ENCODE results near the gene FAM240A. TPM values are rescaled to one million over a fixed set of nuclear protein-coding genes. Genes with fewer than 3 reads are reported as not detected.

Gene FAM240A
- total RNA-seq, 1 donor from 2014 or later = not detected

- H3K27ac ChIP-seq = no peak overlapping the region
- H3K4me1 ChIP-seq = peaks cover 33% of the 10 kb centered on the region
- no peaks in the 10 kb centered on the region for H3K36me3 ChIP-seq
- H3K27me3 ChIP-seq = no peaks in the 10 kb centered on the region
- intact Hi-C loops (cut with DNase I) = no loop called here
- H3K4me3 ChIP-seq = no peak overlapping the region
- peak; percentile 77 to 91 for DNase-seq (ENCODE audit: extremely low spot score in 2 of 2)
- no peak for TF ChIP-seq POLR2A (IDR thresholded peaks at IDR 0.05)
- TF ChIP-seq CTCF (IDR thresholded peaks at IDR 0.05) = no peak
- TF ChIP-seq POLR2AphosphoS5 (IDR thresholded peaks at IDR 0.05; ENCODE audit: insufficient read depth in 1 of 2, low read depth in 1 of 2) = no peak
- no peaks in the 10 kb centered on the region for H3K9me3 ChIP-seq
Measured at GRCh38 chr3:46661776-46662766, 49.7 kb downstream of the FAM240A start.

- no peaks in the 10 kb centered on the region for H3K36me3 ChIP-seq
- TF ChIP-seq POLR2A (IDR thresholded peaks at IDR 0.05) = no peak
- TF ChIP-seq CTCF (IDR thresholded peaks at IDR 0.05) = no peak
- no peak for TF ChIP-seq POLR2AphosphoS5 (IDR thresholded peaks at IDR 0.05; ENCODE audit: insufficient read depth in 1 of 2, low read depth in 1 of 2)
- H3K4me1 ChIP-seq = peaks cover 33% of the 10 kb centered on the region
- no peak overlapping the region for H3K4me3 ChIP-seq
- DNase-seq (ENCODE audit: extremely low spot score in 2 of 2) = peak in 1 of 2 donors; percentile 76
- H3K9me3 ChIP-seq = no peaks in the 10 kb centered on the region
- H3K27me3 ChIP-seq = no peaks in the 10 kb centered on the region
- intact Hi-C loops (cut with DNase I) = no loop called here
- H3K27ac ChIP-seq = no peak overlapping the region
Measured at GRCh38 chr3:46662771-46663551, 50.6 kb downstream of the FAM240A start.

- Histone ChIP-seq H3K4me3 (no peak overlapping the region), H3K9me3 (no peaks in the 10 kb centered on the region), H3K4me1 (peaks cover 33% of the 10 kb centered on the region), H3K36me3 (no peaks in the 10 kb centered on the region), H3K27ac (no peak overlapping the region), H3K27me3 (no peaks in the 10 kb centered on the region)
- intact Hi-C loops (cut with DNase I) = no loop called here
- TF ChIP-seq CTCF (IDR thresholded peaks at IDR 0.05) = no peak
- DNase-seq (ENCODE audit: extremely low spot score in 2 of 2) = peak in 1 of 2 donors; percentile 77
Measured at GRCh38 chr3:46663591-46664135, 51.3 kb downstream of the FAM240A start.

GRCh38 chr3:46664188-46664970 lies 52.1 kb downstream of the FAM240A start:
- no peak overlapping the region for H3K4me3 ChIP-seq
- H3K27me3 ChIP-seq = no peaks in the 10 kb centered on the region
- H3K27ac ChIP-seq = no peak overlapping the region
- no peaks in the 10 kb centered on the region for H3K9me3 ChIP-seq
- peak in 1 of 2 donors; percentile 71 for DNase-seq (ENCODE audit: extremely low spot score in 2 of 2)
- H3K4me1 ChIP-seq = peaks cover 33% of the 10 kb centered on the region
- intact Hi-C loops (cut with DNase I) = no loop called here
- no peak for TF ChIP-seq POLR2AphosphoS5 (IDR thresholded peaks at IDR 0.05; ENCODE audit: insufficient read depth in 1 of 2, low read depth in 1 of 2)
- TF ChIP-seq CTCF (IDR thresholded peaks at IDR 0.05) = no peak
- TF ChIP-seq POLR2A (IDR thresholded peaks at IDR 0.05) = no peak
- no peaks in the 10 kb centered on the region for H3K36me3 ChIP-seq
